Measurements from ENCODE around the gene TBC1D10A. TPM values are rescaled to one million over a fixed set of nuclear protein-coding genes. Genes with fewer than 3 reads are reported as not detected.

The TBC1D10A gene
- total RNA-seq, 3 donors from 2014 or later = 29.7 to 41.4 (median 32.2) TPM

DNA sequence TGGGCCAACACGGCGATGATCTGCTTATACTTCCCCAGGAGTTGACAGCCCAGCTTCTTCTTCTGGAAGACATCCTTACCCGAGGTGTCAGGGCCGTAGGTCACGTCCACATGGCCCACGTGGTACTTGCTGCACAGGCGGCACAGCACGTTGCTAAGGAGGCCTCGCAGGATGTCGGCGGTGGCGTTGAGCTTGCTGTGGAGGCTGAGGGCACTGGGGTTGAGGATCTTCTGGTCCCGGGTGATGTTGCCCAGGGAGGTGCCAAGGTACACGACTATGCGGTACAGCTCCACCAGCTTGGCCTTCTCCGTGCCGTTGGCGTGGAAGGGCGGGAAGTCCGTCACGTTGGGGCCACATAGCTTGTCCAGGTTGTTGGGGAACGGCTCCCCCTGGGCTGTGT is 83.1 kb downstream of the TBC1D10A start:
- DNase-seq = peak in 1 of 3 donors; percentile 48
- H3K9me3 ChIP-seq = no peaks in the 10 kb centered on the region
- H3K4me3 ChIP-seq = no peak overlapping the region
- ATAC-seq = no peak
- intact Hi-C loops (cut with DNase I, micrococcal nuclease) = no loop called here
- no peaks in the 10 kb centered on the region for H3K36me3 ChIP-seq (ENCODE audit: low read depth)
- peaks cover 29% of the 10 kb centered on the region for H3K4me1 ChIP-seq (ENCODE audit: low read depth)
- TF ChIP-seq, protein P1, sequence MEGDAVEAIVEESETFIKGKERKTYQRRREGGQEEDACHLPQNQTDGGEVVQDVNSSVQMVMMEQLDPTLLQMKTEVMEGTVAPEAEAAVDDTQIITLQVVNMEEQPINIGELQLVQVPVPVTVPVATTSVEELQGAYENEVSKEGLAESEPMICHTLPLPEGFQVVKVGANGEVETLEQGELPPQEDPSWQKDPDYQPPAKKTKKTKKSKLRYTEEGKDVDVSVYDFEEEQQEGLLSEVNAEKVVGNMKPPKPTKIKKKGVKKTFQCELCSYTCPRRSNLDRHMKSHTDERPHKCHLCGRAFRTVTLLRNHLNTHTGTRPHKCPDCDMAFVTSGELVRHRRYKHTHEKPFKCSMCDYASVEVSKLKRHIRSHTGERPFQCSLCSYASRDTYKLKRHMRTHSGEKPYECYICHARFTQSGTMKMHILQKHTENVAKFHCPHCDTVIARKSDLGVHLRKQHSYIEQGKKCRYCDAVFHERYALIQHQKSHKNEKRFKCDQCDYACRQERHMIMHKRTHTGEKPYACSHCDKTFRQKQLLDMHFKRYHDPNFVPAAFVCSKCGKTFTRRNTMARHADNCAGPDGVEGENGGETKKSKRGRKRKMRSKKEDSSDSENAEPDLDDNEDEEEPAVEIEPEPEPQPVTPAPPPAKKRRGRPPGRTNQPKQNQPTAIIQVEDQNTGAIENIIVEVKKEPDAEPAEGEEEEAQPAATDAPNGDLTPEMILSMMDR (IDR thresholded peaks at IDR 0.05) = no peak

Other genes starting within 250 kb of the TBC1D10A start
- gene HORMAD2, start 246.5 kb downstream of the TBC1D10A start, total RNA-seq = not detected
- 10 to 100 TPM in 1 of 3 donors, 1 to 10 TPM in 2; 9.1 to 10.0 (median 9.9) TPM for gene LIF, start 80.2 kb downstream of the TBC1D10A start, total RNA-seq
- gene OSM, start 60.1 kb downstream of the TBC1D10A start, total RNA-seq = 1 to 10 TPM in 1 of 3 donors, under 1 TPM in 1, not detected in 1; 0.41 to 1.0 TPM
- 1 to 10 TPM; 6.1 to 8.4 (median 7.6) TPM for gene CASTOR1, start 37.4 kb downstream of the TBC1D10A start, total RNA-seq
- 100 to 1,000 TPM; 133 to 152 (median 151) TPM for gene SF3A1, start 30.0 kb upstream of the TBC1D10A start, total RNA-seq
- 1 to 10 TPM; 1.6 to 2.2 (median 1.8) TPM for gene CCDC157, start 30.1 kb upstream of the TBC1D10A start, total RNA-seq
- gene RNF215, start 60.5 kb upstream of the TBC1D10A start, total RNA-seq = 10 to 100 TPM in 1 of 3 donors, 1 to 10 TPM in 2; 9.0 to 14.2 (median 9.1) TPM
- 1 to 10 TPM in 2 of 3 donors, under 1 TPM in 1; 0.67 to 4.0 (median 2.5) TPM for gene SEC14L2, start 70.1 kb upstream of the TBC1D10A start, total RNA-seq
- 10 to 100 TPM; 14.0 to 26.0 (median 25.3) TPM for gene MTFP1, start 98.8 kb upstream of the TBC1D10A start, total RNA-seq
- not detected for gene SEC14L3, start 145.1 kb upstream of the TBC1D10A start, total RNA-seq
- gene SEC14L4, start 178.8 kb upstream of the TBC1D10A start, total RNA-seq = not detected
- under 1 TPM in 2 of 3 donors, not detected in 1; 0.26 to 0.47 TPM for gene SEC14L6, start 219.8 kb upstream of the TBC1D10A start, total RNA-seq
- 10 to 100 TPM in 2 of 3 donors, 1 to 10 TPM in 1; 7.9 to 15.9 (median 10.1) TPM for gene GAL3ST1, start 247.7 kb upstream of the TBC1D10A start, total RNA-seq